A549 (cell line): ENCODE measurements around the gene FNDC3A. TPM values are rescaled to one million over a fixed set of nuclear protein-coding genes. Genes with fewer than 3 reads are reported as not detected.
"Not testable (repeated sequence)": the region's sequence is repeated elsewhere in the genome, so short reads cannot be mapped to it uniquely, and the experiment has no call there.

ENCODE experiments used
- ATAC-seq, 2 experiments: fragments of 200-7000 bp in 1 of 2; fragments of >200 bp in 1 of 2; cut with Nextera tagmentation in 1 of 2; cut with Tn5 transposase in 1 of 2; 3 replicates each; pipeline versions ENCODE4 v1.8.0 to v1.9.1; 2018 to 2020; ENCODE audit warnings: mild to moderate bottlenecking in 1 of 2, moderate library complexity in 1 of 2
- CTCF ChIA-PET: fragments of 300-600 bp; sonication (Branson Sonifier 250); formaldehyde crosslinking; extraction: SDS; loops from one replicate; lab custom pipeline; 2021; ENCODE audit warnings: antibody characterized with exemption, inconsistent platforms; lab: Yijun Ruan, JAX
- POLR2A ChIA-PET: fragments of 350-600 bp; formaldehyde crosslinking; extraction: SDS; loops from one replicate; lab custom pipeline; 2021; ENCODE audit warnings: antibody characterized with exemption, inconsistent platforms; lab: Yijun Ruan, JAX
- DNase-seq, 2 experiments: peaks; one replicate each; pipeline versions ENCODE4 v3.0.0 to v3.0.0-alpha.2; 2011 to 2016; ENCODE audit warnings: low read depth in 1 of 2, low spot score in 1 of 2
- FAIRE-seq: peaks from 2 replicates; lab custom pipeline; 2011; peaks lifted over from hg19 to GRCh38; lab: Jason Lieb, UNC
- H3K27ac ChIP-seq, 2 experiments: fragments of >200 bp; sonication (Bioruptor Twin); formaldehyde crosslinking; 3 replicates each; pipeline ENCODE4 v1.5.1; 2016 to 2017
- H3K4me1 ChIP-seq: fragments of >200 bp; sonication (Bioruptor Twin); formaldehyde crosslinking; 3 replicates; pipeline ENCODE4 v1.6.1; 2016
- H3K4me2 ChIP-seq: fragments of >200 bp; sonication (Bioruptor Twin); formaldehyde crosslinking; 3 replicates; pipeline ENCODE4 v1.6.1; 2016
- H3K4me3 ChIP-seq: fragments of >200 bp; sonication (Bioruptor Twin); formaldehyde crosslinking; 3 replicates; pipeline ENCODE4 v1.5.1; 2016
- H3K9me3 ChIP-seq: fragments of >200 bp; sonication (Bioruptor Twin); formaldehyde crosslinking; 3 replicates; pipeline ENCODE4 v1.6.1; 2016
- BHLHE40 ChIP-seq: IDR thresholded peaks from 2 replicates; pipeline ENCODE4 v1.6.1; 2012; ENCODE audit warnings: low read depth, low read length, inconsistent platforms
- CBX2 ChIP-seq: fragments of 200-600 bp; sonication (generic); IDR thresholded peaks from 2 replicates; pipeline ENCODE4 v1.6.1; 2016; ENCODE audit warnings: low read depth, mild to moderate bottlenecking, borderline replicate concordance
- CHD2 ChIP-seq: fragments of 150-350 bp; IDR thresholded peaks from 2 replicates; pipeline ENCODE4 v1.6.1; 2014; ENCODE audit warnings: low read length; ENCODE audit not compliant: partially characterized antibody
- CHD4 ChIP-seq: fragments of 200-600 bp; sonication (generic); IDR thresholded peaks from 2 replicates; pipeline ENCODE4 v1.6.1; 2016; ENCODE audit warnings: antibody characterized with exemption, mild to moderate bottlenecking, borderline replicate concordance
- EHF ChIP-seq: fragments of 250-450 bp; sonication (Bioruptor Pico); IDR thresholded peaks from 2 replicates; pipeline ENCODE4 v1.5.0; 2020; ENCODE audit warnings: mild to moderate bottlenecking
- EHMT2 ChIP-seq: fragments of 200-600 bp; sonication (generic); IDR thresholded peaks from 2 replicates; pipeline ENCODE4 v1.6.1; 2016; ENCODE audit warnings: antibody characterized with exemption, low read depth, mild to moderate bottlenecking, moderate library complexity
- EP300 ChIP-seq, 2 experiments: fragments of >200 bp; sonication (Bioruptor Twin); formaldehyde crosslinking; IDR thresholded peaks; 2 replicates in 1 of 2; 3 replicates in 1 of 2; pipeline ENCODE4 v1.6.1; 2016 to 2017
- ESRRA ChIP-seq: fragments of 150-350 bp; IDR thresholded peaks from 2 replicates; pipeline ENCODE4 v1.6.1; 2014; ENCODE audit warnings: mild to moderate bottlenecking, low read length, borderline replicate concordance
- FOSB ChIP-seq: fragments of 250-450 bp; sonication (Bioruptor Pico); IDR thresholded peaks from 2 replicates; pipeline ENCODE4 v1.5.0; 2020; ENCODE audit warnings: mild to moderate bottlenecking, moderate library complexity
- FOSL2 ChIP-seq, 2 experiments: fragments of 450-650 bp in 1 of 2; fragments of >200 bp in 1 of 2; sonication (Bioruptor Twin) in 1 of 2; formaldehyde crosslinking; IDR thresholded peaks; 2 replicates each; pipeline versions ENCODE4 v1.5.0 to v1.6.1; 2016 to 2020; ENCODE audit warnings: mild to moderate bottlenecking in 1 of 2, moderate library complexity in 1 of 2
- FOXS1 ChIP-seq: fragments of 250-450 bp; sonication (Bioruptor Pico); IDR thresholded peaks from 2 replicates; pipeline ENCODE4 v1.5.0; 2020; ENCODE audit warnings: mild to moderate bottlenecking, moderate library complexity
- GATA3 ChIP-seq: IDR thresholded peaks from 2 replicates; pipeline ENCODE4 v1.6.1; 2012; ENCODE audit warnings: borderline replicate concordance
- HDAC2 ChIP-seq: fragments of 200-600 bp; sonication (generic); IDR thresholded peaks from 2 replicates; pipeline ENCODE4 v1.6.1; 2016
- HEYL ChIP-seq: fragments of 250-450 bp; sonication (Bioruptor Pico); IDR thresholded peaks from 2 replicates; pipeline ENCODE4 v1.8.0; 2021; ENCODE audit warnings: mild to moderate bottlenecking, moderate library complexity
- HOXA7 ChIP-seq: fragments of 250-450 bp; sonication (Bioruptor Pico); IDR thresholded peaks from 2 replicates; pipeline ENCODE4 v1.5.0; 2020; ENCODE audit warnings: mild to moderate bottlenecking, moderate library complexity
- JUNB ChIP-seq: fragments of >200 bp; sonication (Bioruptor Twin); formaldehyde crosslinking; IDR thresholded peaks from 2 replicates; pipeline ENCODE4 v1.6.1; 2016
- NPAS2 ChIP-seq: fragments of 250-450 bp; sonication (Bioruptor Pico); IDR thresholded peaks from 2 replicates; pipeline ENCODE4 v1.8.0; 2022; ENCODE audit warnings: mild to moderate bottlenecking, moderate library complexity, borderline replicate concordance
- POLR2A ChIP-seq: IDR thresholded peaks from 2 replicates; pipeline ENCODE4 v1.6.1; 2012; ENCODE audit warnings: mild to moderate bottlenecking, low read length
- RARB ChIP-seq: fragments of 250-450 bp; sonication (Bioruptor Pico); IDR thresholded peaks from 2 replicates; pipeline ENCODE4 v1.8.0; 2021; ENCODE audit warnings: mild to moderate bottlenecking, moderate library complexity
- RFX5 ChIP-seq: fragments of 450-650 bp; IDR thresholded peaks from 2 replicates; pipeline ENCODE4 v1.7.1; 2014; ENCODE audit warnings: antibody characterized with exemption, mild to moderate bottlenecking, moderate library complexity
- SREBF2 ChIP-seq: fragments of 450-650 bp; IDR thresholded peaks from 2 replicates; pipeline ENCODE4 v1.6.1; 2014; ENCODE audit warnings: mild to moderate bottlenecking, moderate library complexity
- TP53 ChIP-seq: fragments of 250-450 bp; sonication (Bioruptor Pico); IDR thresholded peaks from 2 replicates; pipeline ENCODE4 v1.5.0; 2021; ENCODE audit warnings: mild to moderate bottlenecking, moderate library complexity
- ZC3H11A ChIP-seq: fragments of 450-650 bp; IDR thresholded peaks from 2 replicates; pipeline ENCODE4 v1.6.1; 2014; ENCODE audit warnings: antibody characterized with exemption, mild to moderate bottlenecking
- ZNF302 ChIP-seq: fragments of 250-450 bp; sonication (Bioruptor Pico); IDR thresholded peaks from 2 replicates; pipeline ENCODE4 v1.9.0; 2021; ENCODE audit warnings: inconsistent platforms, mild to moderate bottlenecking, moderate library complexity
- ZSCAN20 ChIP-seq: fragments of 250-450 bp; sonication (Bioruptor Pico); IDR thresholded peaks from 2 replicates; pipeline ENCODE4 v1.8.0; 2022; ENCODE audit warnings: mild to moderate bottlenecking, moderate library complexity
- WGBS: methylation state at CpG from one replicate; pipeline ENCODE4 v1.1.6; 2017; ENCODE audit errors: missing lambda C conversion rate; 5-methylcytosine and 5-hydroxymethylcytosine counted together
- polyA plus RNA-seq, 4 experiments: library from polyadenylated mRNA; depleted of rRNA in 3 of 4; stranded (reverse); fragments of >200 nt; fragmentation: RNase III in 1 of 4; extraction: RNeasy Plus Mini Kit Qiagen cat#74134 plus additional on column Dnase treatment in 1 of 4; gene quantifications; 2 replicates in 3 of 4; 3 replicates in 1 of 4; pipeline ENCODE4 v1.2.3, GENCODE V29; 2011 to 2017
- TF ChIP-seq, protein P1 (sequence below): fragments of 450-650 bp; IDR thresholded peaks from 2 replicates; pipeline ENCODE4 v1.6.1; 2014; ENCODE audit warnings: antibody characterized with exemption
- TF ChIP-seq, protein P2 (sequence below): fragments of 200-600 bp; sonication (generic); IDR thresholded peaks from 2 replicates; pipeline ENCODE4 v1.6.1; 2016; ENCODE audit warnings: antibody characterized with exemption, mild to moderate bottlenecking, moderate library complexity
- TF ChIP-seq, protein P3 (sequence below): fragments of 150-350 bp; IDR thresholded peaks from 2 replicates; pipeline ENCODE4 v1.6.1; 2014; ENCODE audit warnings: low read depth, mild to moderate bottlenecking, low read length
- TF ChIP-seq, protein P4 (sequence below): IDR thresholded peaks from 2 replicates; pipeline ENCODE4 v1.6.1; 2012

The FNDC3A gene
- polyA plus RNA-seq, 2 of the 4 experiments (the other 2 are of a cell fraction) = 16.0 to 32.6 TPM

DNA sequence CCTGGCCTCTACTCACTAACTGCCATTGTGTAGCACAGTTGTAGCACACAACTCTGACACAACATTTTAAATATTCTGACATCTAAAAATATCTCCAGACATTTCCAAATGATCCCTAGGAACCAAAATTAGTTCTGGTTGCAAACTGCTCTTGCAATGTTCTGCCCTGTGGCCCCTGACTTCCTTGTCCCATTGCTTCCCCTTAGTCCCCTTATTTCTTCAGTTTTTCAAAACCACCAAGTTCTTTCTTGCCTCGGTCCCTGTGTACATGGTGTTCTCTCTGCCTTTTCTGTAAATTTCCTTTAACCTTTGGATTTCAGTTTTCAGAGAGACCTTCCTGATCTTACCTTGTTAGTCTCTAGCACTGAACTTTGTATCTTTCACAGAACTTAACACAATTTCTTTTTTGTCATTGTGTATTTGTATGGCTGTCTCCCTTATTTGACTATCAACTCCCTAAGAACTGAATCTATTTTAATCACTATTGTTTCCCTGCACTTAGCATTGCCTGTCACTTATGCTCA, 156.8 kb downstream of the FNDC3A start:
- 85% methylated on average over 1 of the region's 1 CpG for WGBS
- FAIRE-seq (no peak), DNase-seq (no peak), ATAC-seq (no peak)
- CTCF ChIA-PET = no interaction called here
- POLR2A ChIA-PET = no interaction called here
- no peaks in the 10 kb centered on the region for H3K9me3 ChIP-seq
- no peak overlapping the region for H3K27ac ChIP-seq
- H3K4me3 ChIP-seq = no peak overlapping the region
- no peaks in the 10 kb centered on the region for H3K4me1 ChIP-seq
- TF ChIP-seq CHD2 (no peak), ZSCAN20 (no peak), EHF (CRISPR knock-in tag) (no peak), ESRRA (no peak), JUNB (no peak), EHMT2 (no peak), EP300 (IDR thresholded peaks at IDR 0.05) (no peak), GATA3 (no peak), NPAS2 (no peak), RARB (no peak), FOSL2 (IDR thresholded peaks at IDR 0.05) (no peak), FOSL2 (CRISPR knock-in tag; IDR thresholded peaks at IDR 0.05) (no peak), ZNF302 (no peak), BHLHE40 (no peak), HOXA7 (CRISPR knock-in tag) (no peak)
- TF ChIP-seq, protein P1, sequence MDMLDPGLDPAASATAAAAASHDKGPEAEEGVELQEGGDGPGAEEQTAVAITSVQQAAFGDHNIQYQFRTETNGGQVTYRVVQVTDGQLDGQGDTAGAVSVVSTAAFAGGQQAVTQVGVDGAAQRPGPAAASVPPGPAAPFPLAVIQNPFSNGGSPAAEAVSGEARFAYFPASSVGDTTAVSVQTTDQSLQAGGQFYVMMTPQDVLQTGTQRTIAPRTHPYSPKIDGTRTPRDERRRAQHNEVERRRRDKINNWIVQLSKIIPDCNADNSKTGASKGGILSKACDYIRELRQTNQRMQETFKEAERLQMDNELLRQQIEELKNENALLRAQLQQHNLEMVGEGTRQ = no peak
- TF ChIP-seq, protein P2, sequence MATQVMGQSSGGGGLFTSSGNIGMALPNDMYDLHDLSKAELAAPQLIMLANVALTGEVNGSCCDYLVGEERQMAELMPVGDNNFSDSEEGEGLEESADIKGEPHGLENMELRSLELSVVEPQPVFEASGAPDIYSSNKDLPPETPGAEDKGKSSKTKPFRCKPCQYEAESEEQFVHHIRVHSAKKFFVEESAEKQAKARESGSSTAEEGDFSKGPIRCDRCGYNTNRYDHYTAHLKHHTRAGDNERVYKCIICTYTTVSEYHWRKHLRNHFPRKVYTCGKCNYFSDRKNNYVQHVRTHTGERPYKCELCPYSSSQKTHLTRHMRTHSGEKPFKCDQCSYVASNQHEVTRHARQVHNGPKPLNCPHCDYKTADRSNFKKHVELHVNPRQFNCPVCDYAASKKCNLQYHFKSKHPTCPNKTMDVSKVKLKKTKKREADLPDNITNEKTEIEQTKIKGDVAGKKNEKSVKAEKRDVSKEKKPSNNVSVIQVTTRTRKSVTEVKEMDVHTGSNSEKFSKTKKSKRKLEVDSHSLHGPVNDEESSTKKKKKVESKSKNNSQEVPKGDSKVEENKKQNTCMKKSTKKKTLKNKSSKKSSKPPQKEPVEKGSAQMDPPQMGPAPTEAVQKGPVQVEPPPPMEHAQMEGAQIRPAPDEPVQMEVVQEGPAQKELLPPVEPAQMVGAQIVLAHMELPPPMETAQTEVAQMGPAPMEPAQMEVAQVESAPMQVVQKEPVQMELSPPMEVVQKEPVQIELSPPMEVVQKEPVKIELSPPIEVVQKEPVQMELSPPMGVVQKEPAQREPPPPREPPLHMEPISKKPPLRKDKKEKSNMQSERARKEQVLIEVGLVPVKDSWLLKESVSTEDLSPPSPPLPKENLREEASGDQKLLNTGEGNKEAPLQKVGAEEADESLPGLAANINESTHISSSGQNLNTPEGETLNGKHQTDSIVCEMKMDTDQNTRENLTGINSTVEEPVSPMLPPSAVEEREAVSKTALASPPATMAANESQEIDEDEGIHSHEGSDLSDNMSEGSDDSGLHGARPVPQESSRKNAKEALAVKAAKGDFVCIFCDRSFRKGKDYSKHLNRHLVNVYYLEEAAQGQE = no peak
- TF ChIP-seq, protein P3, sequence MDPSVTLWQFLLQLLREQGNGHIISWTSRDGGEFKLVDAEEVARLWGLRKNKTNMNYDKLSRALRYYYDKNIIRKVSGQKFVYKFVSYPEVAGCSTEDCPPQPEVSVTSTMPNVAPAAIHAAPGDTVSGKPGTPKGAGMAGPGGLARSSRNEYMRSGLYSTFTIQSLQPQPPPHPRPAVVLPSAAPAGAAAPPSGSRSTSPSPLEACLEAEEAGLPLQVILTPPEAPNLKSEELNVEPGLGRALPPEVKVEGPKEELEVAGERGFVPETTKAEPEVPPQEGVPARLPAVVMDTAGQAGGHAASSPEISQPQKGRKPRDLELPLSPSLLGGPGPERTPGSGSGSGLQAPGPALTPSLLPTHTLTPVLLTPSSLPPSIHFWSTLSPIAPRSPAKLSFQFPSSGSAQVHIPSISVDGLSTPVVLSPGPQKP = no peak
- no peak overlapping the region for H3K4me2 ChIP-seq

DNA sequence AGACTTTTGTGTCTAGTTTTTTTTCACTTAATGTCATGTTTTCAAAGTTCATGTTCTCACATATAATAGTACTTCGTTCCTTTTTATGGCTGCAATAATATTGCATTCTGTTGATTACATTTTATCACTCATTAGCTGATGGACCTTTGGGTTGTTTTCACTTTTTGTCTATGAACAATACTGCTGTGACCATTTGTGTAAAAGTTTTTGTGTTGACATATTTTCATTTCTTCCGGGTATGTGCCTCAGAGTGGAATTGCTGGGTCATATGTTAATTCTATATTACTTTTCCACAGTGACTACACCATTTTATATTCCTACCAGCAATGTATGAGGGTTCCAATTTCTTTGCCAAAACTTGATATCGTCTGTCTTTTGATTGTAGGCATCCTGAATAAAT, 158.6 kb downstream of the FNDC3A start:
- H3K4me1 ChIP-seq = no peaks in the 10 kb centered on the region
- H3K9me3 ChIP-seq = no peaks in the 10 kb centered on the region
- no peak for DNase-seq
- CTCF ChIA-PET = no interaction called here
- 90% methylated on average over 3 of the region's 3 CpGs for WGBS
- TF ChIP-seq HOXA7 (CRISPR knock-in tag) (no peak), CHD4 (no peak), ZNF302 (no peak), EP300 (IDR thresholded peaks at IDR 0.05) (no peak), SREBF2 (no peak), HEYL (CRISPR knock-in tag) (no peak), ESRRA (no peak), POLR2A (no peak), TP53 (no peak), ZC3H11A (no peak), CBX2 (no peak), FOSB (no peak), RFX5 (no peak), HDAC2 (no peak), FOXS1 (CRISPR knock-in tag) (no peak), CHD2 (no peak)
- TF ChIP-seq, protein P4, sequence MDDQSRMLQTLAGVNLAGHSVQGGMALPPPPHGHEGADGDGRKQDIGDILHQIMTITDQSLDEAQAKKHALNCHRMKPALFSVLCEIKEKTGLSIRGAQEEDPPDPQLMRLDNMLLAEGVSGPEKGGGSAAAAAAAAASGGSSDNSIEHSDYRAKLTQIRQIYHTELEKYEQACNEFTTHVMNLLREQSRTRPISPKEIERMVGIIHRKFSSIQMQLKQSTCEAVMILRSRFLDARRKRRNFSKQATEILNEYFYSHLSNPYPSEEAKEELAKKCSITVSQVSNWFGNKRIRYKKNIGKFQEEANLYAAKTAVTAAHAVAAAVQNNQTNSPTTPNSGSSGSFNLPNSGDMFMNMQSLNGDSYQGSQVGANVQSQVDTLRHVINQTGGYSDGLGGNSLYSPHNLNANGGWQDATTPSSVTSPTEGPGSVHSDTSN = no peak
- H3K4me2 ChIP-seq = no peak overlapping the region
- no peak for FAIRE-seq
- H3K4me3 ChIP-seq = no peak overlapping the region
- H3K27ac ChIP-seq = no peak overlapping the region
- ATAC-seq = no peak
- POLR2A ChIA-PET = no interaction called here

DNA sequence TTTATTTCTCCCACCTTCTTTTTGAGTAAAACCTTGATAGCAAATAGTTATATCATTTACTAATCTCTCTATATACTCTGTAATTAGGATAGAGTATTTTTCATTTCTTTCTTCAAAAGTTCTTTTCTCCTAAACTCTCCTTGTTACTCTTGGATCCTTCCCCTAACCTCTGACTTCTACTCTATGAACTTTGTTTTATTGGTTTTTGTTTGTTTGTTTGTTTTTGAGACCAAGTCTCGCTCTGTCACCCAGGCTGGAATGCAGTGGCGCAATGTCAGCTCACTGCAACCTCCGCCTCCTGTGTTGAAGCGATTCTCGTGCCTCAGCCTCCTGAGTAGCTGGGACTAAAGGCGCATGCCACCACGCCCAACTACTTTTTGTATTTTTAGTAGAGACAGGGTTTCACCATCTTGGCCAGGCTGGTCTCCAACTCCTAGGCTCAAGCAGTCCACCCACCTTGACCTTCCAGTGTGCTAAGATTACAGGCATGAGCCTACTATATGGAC, 161.5 kb downstream of the FNDC3A start:
- H3K4me2 ChIP-seq, FAIRE-seq, H3K4me3 ChIP-seq, POLR2A ChIA-PET, H3K4me1 ChIP-seq, DNase-seq, ATAC-seq, H3K9me3 ChIP-seq, H3K27ac ChIP-seq: not testable (repeated sequence)
- CTCF ChIA-PET = interaction anchor here (0.6 kb wide), 1 partner anchor 14 kb away, joined by 4 read pairs; no protein-coding TSS in a partner anchor
- WGBS = 75% methylated on average over 7 of the region's 7 CpGs
